Pulmonary artery endothelial cell (primary cell): ENCODE measurements around the gene ZNF549. TPM values are rescaled to one million over a fixed set of nuclear protein-coding genes. Genes with fewer than 3 reads are reported as not detected.

Experiments
- DNase-seq: peaks from one replicate; pipeline ENCODE4 v3.0.0-alpha.2; 2011; ENCODE audit warnings: low read depth, low spot score
- total RNA-seq: library from RNA; depleted of rRNA; stranded (reverse); fragments of >200 nt; gene quantifications from 2 replicates; pipeline ENCODE4 v1.2.3, GENCODE V29; 2014

ZNF549 gene
- total RNA-seq, 1 donor from 2014 or later = 4.2 TPM

GRCh38 chr19:57566396-57567265, 39.5 kb downstream of the ZNF549 start:
- DNase-seq = no peak

GRCh38 chr19:57570707-57571106, 43.6 kb downstream of the ZNF549 start:
- no peak for DNase-seq

GRCh38 chr19:57572415-57572947, 45.3 kb downstream of the ZNF549 start:
- no peak for DNase-seq

- DNase-seq = no peak
Observed at GRCh38 chr19:57576661-57577060, 49.5 kb downstream of the ZNF549 start.

- DNase-seq = peak; percentile 92
Observed at GRCh38 chr19:57578487-57579205, 51.5 kb downstream of the ZNF549 start, which contains the start of gene ZNF416. Gene ZNF416 (minus strand): TSS chr19:57578911. CDS start chr19:57578704, 207 bp downstream.

- DNase-seq = no peak
Observed at GRCh38 chr19:57583104-57583520, 56.0 kb downstream of the ZNF549 start.

- DNase-seq = peak; percentile 8
Observed at GRCh38 chr19:57583521-57584416, 56.6 kb downstream of the ZNF549 start, which contains the start of gene ZIK1. Gene ZIK1 (plus strand): TSS chr19:57584145. CDS start chr19:57584357, 212 bp downstream.

GRCh38 chr19:57587529-57587928, 60.4 kb downstream of the ZNF549 start:
- no peak for DNase-seq

GRCh38 chr19:57599377-57599760, 72.2 kb downstream of the ZNF549 start:
- DNase-seq = no peak

- DNase-seq = peak; percentile 64
Observed at GRCh38 chr19:57599761-57600383, 72.7 kb downstream of the ZNF549 start, which contains the start of gene ZNF530. Gene ZNF530 (plus strand): TSS chr19:57599885. CDS start chr19:57604346, 4,461 bp downstream.

GRCh38 chr19:57606931-57607330, 79.8 kb downstream of the ZNF549 start:
- DNase-seq = no peak

Other genes starting within 250 kb of the ZNF549 start
- gene ZNF460, start 246.9 kb upstream of the ZNF549 start, total RNA-seq = 49.6 and 66.0 TPM in 2 replicates
- gene ZNF543, start 206.9 kb upstream of the ZNF549 start, total RNA-seq = 9.6 and 10.7 TPM in 2 replicates
- gene ZNF304, start 176.1 kb upstream of the ZNF549 start, total RNA-seq = 9.5 and 11.0 TPM in 2 replicates
- 8.8 and 10.2 TPM in 2 replicates for gene TRAPPC2B, start 163.8 kb upstream of the ZNF549 start, total RNA-seq
- gene ZNF547, start 163.8 kb upstream of the ZNF549 start, total RNA-seq = 2.0 and 2.9 TPM in 2 replicates
- 14.2 and 16.6 TPM in 2 replicates for gene ZNF548, start 137.5 kb upstream of the ZNF549 start, total RNA-seq
- gene ZNF17, start 116.2 kb upstream of the ZNF549 start, total RNA-seq = 10.0 and 10.1 TPM in 2 replicates
- gene ZNF749, start 92.0 kb upstream of the ZNF549 start, total RNA-seq = 12.2 and 14.9 TPM in 2 replicates
- 0.20 and 0.35 TPM in 2 replicates for gene VN1R1, start 70.2 kb upstream of the ZNF549 start, total RNA-seq
- gene ZNF772, start 49.8 kb upstream of the ZNF549 start, total RNA-seq = 14.1 and 25.7 TPM in 2 replicates
- gene ZNF419, start 39.6 kb upstream of the ZNF549 start, total RNA-seq = 8.6 and 13.6 TPM in 2 replicates
- 10.2 and 10.6 TPM in 2 replicates for gene ZNF773, start 27.4 kb upstream of the ZNF549 start, total RNA-seq
- 5.3 and 6.3 TPM in 2 replicates for gene ZNF550, start 32.5 kb downstream of the ZNF549 start, total RNA-seq
- 4.4 and 5.4 TPM in 2 replicates for gene ZNF416, start 51.6 kb downstream of the ZNF549 start, total RNA-seq
- 2.8 and 6.5 TPM in 2 replicates for gene ZIK1, start 56.8 kb downstream of the ZNF549 start, total RNA-seq
- gene ZNF530, start 72.5 kb downstream of the ZNF549 start, total RNA-seq = 5.0 and 5.7 TPM in 2 replicates
- 15.4 and 19.0 TPM in 2 replicates for gene ZNF134, start 86.9 kb downstream of the ZNF549 start, total RNA-seq
- 7.1 and 13.5 TPM in 2 replicates for gene ZNF211, start 105.8 kb downstream of the ZNF549 start, total RNA-seq
- gene ZSCAN4, start 141.6 kb downstream of the ZNF549 start, total RNA-seq = not detected in 2 replicates
- 8.7 and 9.8 TPM in 2 replicates for gene ZNF551, start 154.6 kb downstream of the ZNF549 start, total RNA-seq
- gene ZNF154, start 181.8 kb downstream of the ZNF549 start, total RNA-seq = 0.92 and 6.0 TPM in 2 replicates
- gene ZNF671, start 200.3 kb downstream of the ZNF549 start, total RNA-seq = 4.7 and 9.3 TPM in 2 replicates
- gene ZNF776, start 219.5 kb downstream of the ZNF549 start, total RNA-seq = 13.2 and 13.4 TPM in 2 replicates
- gene ZNF586, start 242.3 kb downstream of the ZNF549 start, total RNA-seq = 10.3 and 17.6 TPM in 2 replicates